Stomach smooth muscle (tissue), 2 donors: ENCODE data around the gene AGFG1.
"Not testable (repeated sequence)": the region's sequence is repeated elsewhere in the genome, so short reads cannot be mapped to it uniquely, and the experiment has no call there.

Experiments
- H3K27ac ChIP-seq: one replicate; pipeline ENCODE4 v1.7.0; 2013; ENCODE audit warnings: mild to moderate bottlenecking, low read length, inconsistent platforms
- H3K27me3 ChIP-seq, 2 donors: one replicate each; pipeline ENCODE4 v1.7.0; 2013; ENCODE audit warnings: low read length in 2 of 2; ENCODE audit not compliant: insufficient read depth in 2 of 2, control insufficient read depth in 1 of 2
- H3K36me3 ChIP-seq, 2 donors: one replicate each; pipeline ENCODE4 v1.7.0; 2013; ENCODE audit warnings: low read length in 2 of 2; ENCODE audit not compliant: control insufficient read depth in 2 of 2, insufficient read depth in 2 of 2
- H3K4me1 ChIP-seq: one replicate; pipeline ENCODE4 v1.7.0; 2013; ENCODE audit warnings: low read length; ENCODE audit not compliant: control insufficient read depth, insufficient read depth
- H3K4me3 ChIP-seq, 2 donors: one replicate each; pipeline ENCODE4 v1.7.0; 2013; ENCODE audit warnings: low read length in 2 of 2
- H3K9ac ChIP-seq, 2 donors: one replicate each; pipeline ENCODE4 v1.7.0; 2013; ENCODE audit warnings: low read length in 2 of 2, mild to moderate bottlenecking in 1 of 2
- H3K9me3 ChIP-seq, 2 donors: one replicate each; pipeline ENCODE4 v1.7.0; 2013; ENCODE audit warnings: low read length in 2 of 2; ENCODE audit not compliant: control insufficient read depth in 2 of 2
- donor health status: healthy.
- donor health status: Pancreatic carcinoma.

AGFG1 gene

GRCh38 chr2:227577555-227577954 is 105.6 kb downstream of the AGFG1 start:
- Histone ChIP-seq H3K36me3 (no peaks in the 10 kb centered on the region), H3K4me3 (no peak overlapping the region), H3K9me3 (peaks cover 0 to 2% of the 10 kb centered on the region in 2 donors), H3K4me1 (no peaks in the 10 kb centered on the region), H3K27me3 (peaks cover 0 to 2% of the 10 kb centered on the region in 2 donors), H3K27ac (no peak overlapping the region), H3K9ac (no peak overlapping the region)

GRCh38 chr2:227578642-227579041 is 106.7 kb downstream of the AGFG1 start:
- peaks cover 0 to 6% of the 10 kb centered on the region in 2 donors for H3K9me3 ChIP-seq
- H3K27ac ChIP-seq: no peak overlapping the region
- peaks cover 0 to 2% of the 10 kb centered on the region in 2 donors for H3K27me3 ChIP-seq
- no peaks in the 10 kb centered on the region for H3K4me1 ChIP-seq
- H3K4me3 ChIP-seq: no peak overlapping the region
- no peak overlapping the region for H3K9ac ChIP-seq
- no peaks in the 10 kb centered on the region for H3K36me3 ChIP-seq

- Histone ChIP-seq H3K9ac (no peak overlapping the region), H3K27ac (no peak overlapping the region), H3K27me3 (peaks cover 0 to 2% of the 10 kb centered on the region in 2 donors), H3K36me3 (no peaks in the 10 kb centered on the region), H3K4me3 (no peak overlapping the region), H3K9me3 (peaks cover 0 to 6% of the 10 kb centered on the region in 2 donors), H3K4me1 (no peaks in the 10 kb centered on the region)
Observed at GRCh38 chr2:227579791-227580190, 107.8 kb downstream of the AGFG1 start.

DNA sequence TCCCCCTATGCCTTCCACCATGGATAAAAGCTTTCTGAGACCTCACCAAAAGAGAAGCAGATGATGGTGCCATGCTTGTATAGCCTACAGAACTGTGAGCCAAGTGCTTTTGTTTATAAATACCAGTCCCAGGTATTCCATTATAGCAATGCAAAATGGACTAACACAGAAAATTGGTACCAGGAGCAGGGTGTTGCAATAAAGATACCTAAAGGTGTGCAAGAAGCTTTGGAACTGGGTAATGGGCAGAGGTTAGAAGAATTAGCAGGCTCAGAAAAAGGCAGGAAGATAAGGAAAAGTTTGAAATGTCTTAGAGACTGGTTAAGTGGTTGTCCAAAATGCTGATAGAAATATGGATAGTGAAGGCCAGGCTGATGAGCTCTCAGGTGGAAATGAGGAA is 110.4 kb downstream of the AGFG1 start:
- Histone ChIP-seq H3K27me3 (peaks cover 0 to 2% of the 10 kb centered on the region in 2 donors), H3K4me3 (no peak overlapping the region), H3K9ac (no peak overlapping the region), H3K9me3 (peaks cover 0 to 6% of the 10 kb centered on the region in 2 donors), H3K27ac (no peak overlapping the region), H3K4me1 (no peaks in the 10 kb centered on the region), H3K36me3 (no peaks in the 10 kb centered on the region)

- H3K4me1 ChIP-seq: no peaks in the 10 kb centered on the region
Observed at GRCh38 chr2:227592694-227593387, 120.9 kb downstream of the AGFG1 start.

DNA sequence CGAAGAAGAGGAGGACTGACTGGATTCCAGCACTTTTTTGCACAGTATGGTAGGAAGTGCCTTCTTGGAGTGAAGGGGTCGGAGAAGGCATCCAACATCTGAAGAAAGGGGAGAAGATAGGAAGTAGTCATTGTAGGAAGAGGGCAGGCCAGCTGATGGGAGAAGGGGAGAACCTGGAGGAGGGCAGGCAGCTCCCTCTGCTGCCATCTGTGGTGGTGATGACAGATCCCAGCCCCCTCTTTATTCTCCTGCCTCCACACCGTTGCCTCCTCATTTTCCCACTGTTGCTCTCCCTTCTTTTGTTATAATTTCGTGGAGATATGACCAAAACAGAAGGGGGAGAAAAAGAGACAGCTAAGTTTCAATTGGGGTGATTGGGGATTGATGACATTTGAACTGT is 123.8 kb downstream of the AGFG1 start:
- no peak overlapping the region for H3K9ac ChIP-seq
- no peaks in the 10 kb centered on the region for H3K36me3 ChIP-seq
- no peak overlapping the region for H3K4me3 ChIP-seq
- H3K27ac ChIP-seq: no peak overlapping the region
- no peaks in the 10 kb centered on the region for H3K9me3 ChIP-seq
- no peaks in the 10 kb centered on the region for H3K27me3 ChIP-seq
- H3K4me1 ChIP-seq: no peaks in the 10 kb centered on the region

More at GRCh38 chr2:227592694-227593387, 120.9 kb downstream of the AGFG1 start:
- Histone ChIP-seq H3K36me3 (no peaks in the 10 kb centered on the region), H3K4me3 (no peak overlapping the region), H3K9ac (no peak overlapping the region), H3K27me3 (no peaks in the 10 kb centered on the region), H3K9me3 (peaks cover 0 to 2% of the 10 kb centered on the region in 2 donors), H3K27ac (no peak overlapping the region)

DNA sequence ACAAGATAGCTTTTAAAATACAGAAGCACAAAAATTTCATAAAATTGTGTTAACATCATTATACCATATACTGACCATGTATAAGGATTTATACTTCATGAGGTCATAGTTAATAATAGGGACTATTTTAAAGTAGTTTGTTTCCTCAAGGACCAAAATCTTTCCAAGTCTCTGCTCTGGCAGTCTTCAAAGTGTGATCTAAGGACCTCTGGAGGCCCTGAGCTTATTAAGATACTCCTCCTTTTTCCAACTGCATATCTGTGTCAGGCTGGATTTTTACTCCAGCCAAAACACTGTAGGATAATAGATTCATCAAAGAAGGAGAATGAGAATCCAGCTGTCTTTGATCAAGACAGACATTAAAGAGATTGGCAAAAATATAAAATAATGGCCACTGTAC is 125.1 kb downstream of the AGFG1 start:
- H3K4me1 ChIP-seq: no peaks in the 10 kb centered on the region
- no peak overlapping the region for H3K9ac ChIP-seq
- no peaks in the 10 kb centered on the region for H3K36me3 ChIP-seq
- no peak overlapping the region for H3K4me3 ChIP-seq
- no peaks in the 10 kb centered on the region for H3K9me3 ChIP-seq
- no peaks in the 10 kb centered on the region for H3K27me3 ChIP-seq
- no peak overlapping the region for H3K27ac ChIP-seq

DNA sequence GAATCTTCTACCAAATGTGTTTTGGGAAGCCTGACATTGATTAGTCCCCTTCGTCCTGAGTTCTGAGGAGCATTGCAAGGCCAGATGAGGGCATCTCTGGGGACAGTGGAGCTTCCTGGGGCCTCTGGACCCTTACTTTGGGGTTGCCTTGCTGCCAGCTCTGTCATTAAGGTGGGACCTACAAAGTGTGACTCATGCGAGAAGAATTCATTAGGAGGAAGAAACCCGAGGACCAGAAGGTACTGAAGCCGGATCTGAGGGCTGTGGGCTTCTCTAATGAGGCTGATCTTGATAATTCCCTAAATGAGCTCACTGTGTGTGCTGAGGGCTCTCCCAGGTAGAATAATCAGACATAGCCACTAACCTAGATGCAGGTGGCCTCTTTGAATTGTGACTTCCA is 126.0 kb downstream of the AGFG1 start:
- Histone ChIP-seq H3K9me3 (no peaks in the 10 kb centered on the region), H3K9ac (no peak overlapping the region), H3K27ac (no peak overlapping the region), H3K4me1 (no peaks in the 10 kb centered on the region), H3K27me3 (no peaks in the 10 kb centered on the region), H3K4me3 (no peak overlapping the region), H3K36me3 (no peaks in the 10 kb centered on the region)

DNA sequence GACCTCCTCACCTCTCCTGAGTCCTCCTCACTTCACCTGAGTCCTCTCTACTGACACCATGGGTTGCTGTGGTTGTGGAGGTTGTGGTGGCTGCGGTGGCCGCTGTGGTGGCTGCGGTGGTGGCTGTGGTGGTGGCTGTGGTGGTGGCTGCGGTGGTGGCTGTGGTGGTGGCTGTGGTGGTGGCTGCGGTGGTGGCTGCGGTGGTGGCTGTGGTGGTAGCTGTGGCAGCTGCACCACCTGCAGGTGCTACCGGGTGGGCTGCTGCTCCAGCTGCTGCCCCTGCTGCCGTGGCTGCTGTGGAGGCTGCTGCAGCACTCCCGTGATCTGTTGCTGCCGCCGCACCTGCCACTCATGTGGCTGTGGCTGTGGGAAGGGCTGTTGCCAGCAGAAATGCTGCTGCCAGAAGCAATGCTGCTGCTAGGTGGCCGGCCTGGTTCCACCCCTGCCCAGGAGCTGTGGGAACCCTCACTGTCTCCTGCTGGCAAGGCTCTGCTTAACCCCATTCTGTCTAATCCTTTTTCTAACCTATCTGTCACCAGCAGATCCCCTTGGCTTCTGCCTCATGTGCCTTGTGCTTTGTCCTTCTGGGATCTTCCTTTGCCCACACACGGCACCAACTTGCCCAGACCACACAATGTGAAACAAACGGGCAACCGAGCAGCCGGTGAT is 127.0 kb downstream of the AGFG1 start, which contains the start of gene SCYGR2:
Gene SCYGR2, plus strand, starts transcription at position 59 of the 669 bp plus-strand sequence. Its CDS starts 0 bp downstream, at position 59.
- not testable (repeated sequence) for H3K4me1 ChIP-seq, H3K27me3 ChIP-seq, H3K27ac ChIP-seq, H3K9ac ChIP-seq, H3K36me3 ChIP-seq, H3K9me3 ChIP-seq, H3K4me3 ChIP-seq

DNA sequence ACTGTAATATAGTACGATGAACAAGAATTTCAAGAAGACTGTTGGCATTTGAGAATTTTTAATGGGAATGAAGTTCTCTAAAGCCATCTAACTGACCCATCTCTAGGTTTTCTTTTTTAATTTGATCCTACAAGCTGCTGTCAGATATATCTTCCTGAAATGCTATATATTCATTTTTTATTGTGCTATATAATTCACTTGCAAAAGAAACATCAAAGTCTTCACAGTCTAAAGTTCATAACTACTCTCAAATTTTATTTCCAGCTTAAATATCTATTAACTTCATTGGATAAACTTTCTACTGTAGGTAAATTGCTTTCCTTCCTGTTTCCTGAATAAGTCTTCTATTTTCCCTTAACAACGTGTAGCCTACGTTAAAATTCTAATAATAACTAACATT is 130.4 kb downstream of the AGFG1 start:
- Histone ChIP-seq H3K36me3 (no peaks in the 10 kb centered on the region), H3K4me3 (no peak overlapping the region), H3K9ac (no peak overlapping the region), H3K27ac (no peak overlapping the region), H3K4me1 (no peaks in the 10 kb centered on the region), H3K9me3 (no peaks in the 10 kb centered on the region), H3K27me3 (no peaks in the 10 kb centered on the region)

- H3K27me3 ChIP-seq: no peaks in the 10 kb centered on the region
- no peak overlapping the region for H3K4me3 ChIP-seq
- no peaks in the 10 kb centered on the region for H3K9me3 ChIP-seq
- no peaks in the 10 kb centered on the region for H3K36me3 ChIP-seq
- H3K27ac ChIP-seq: no peak overlapping the region
- H3K9ac ChIP-seq: no peak overlapping the region
- no peaks in the 10 kb centered on the region for H3K4me1 ChIP-seq
Observed at GRCh38 chr2:227606476-227606875, 134.5 kb downstream of the AGFG1 start.
